KMS-11 (cell line): Measurements from ENCODE around the gene SCP2.

Experiments used
- H2AFZ ChIP-seq: fragments of 200-600 bp; sonication (generic); 2 replicates; pipeline ENCODE4 v1.6.1; 2016; ENCODE audit warnings: antibody characterized with exemption, mixed run types, low read depth
- H3K27ac ChIP-seq: fragments of 200-600 bp; sonication (generic); 2 replicates; pipeline ENCODE4 v1.6.1; 2016; ENCODE audit warnings: mild to moderate bottlenecking, mixed run types
- H3K27me3 ChIP-seq: fragments of 200-600 bp; sonication (generic); 2 replicates; pipeline ENCODE4 v1.6.1; 2017; ENCODE audit warnings: mild to moderate bottlenecking, low read depth, mixed run types, moderate library complexity; ENCODE audit not compliant: insufficient read depth
- H3K36me3 ChIP-seq: fragments of 200-600 bp; sonication (generic); 2 replicates; pipeline ENCODE4 v1.6.1; 2017; ENCODE audit warnings: mild to moderate bottlenecking, mixed run types; ENCODE audit not compliant: insufficient read depth
- H3K4me1 ChIP-seq: fragments of 200-600 bp; sonication (generic); 2 replicates; pipeline ENCODE4 v1.6.1; 2016; ENCODE audit warnings: mild to moderate bottlenecking, low read depth, mixed run types; ENCODE audit not compliant: poor library complexity, severe bottlenecking
- H3K4me2 ChIP-seq: fragments of 200-600 bp; sonication (generic); 2 replicates; pipeline ENCODE4 v1.7.0; 2016; ENCODE audit warnings: mild to moderate bottlenecking, mixed run types
- H3K4me3 ChIP-seq: fragments of 200-600 bp; sonication (generic); IDR thresholded peaks from 2 replicates; pipeline ENCODE4 v1.6.1; 2017; ENCODE audit warnings: low read depth, low read length, mixed read lengths; ENCODE audit not compliant: insufficient read depth
- H3K79me2 ChIP-seq: fragments of 200-600 bp; sonication (generic); 2 replicates; pipeline ENCODE4 v1.6.1; 2016; ENCODE audit warnings: low read depth, mixed run types; ENCODE audit not compliant: insufficient read depth
- H3K9ac ChIP-seq: fragments of 200-600 bp; sonication (generic); 2 replicates; pipeline ENCODE4 v1.6.1; 2016; ENCODE audit warnings: mild to moderate bottlenecking, mixed run types
- H4K20me1 ChIP-seq: fragments of 200-600 bp; sonication (generic); 2 replicates; pipeline ENCODE4 v1.6.1; 2016; ENCODE audit warnings: mild to moderate bottlenecking, mixed run types; ENCODE audit not compliant: insufficient read depth
- CTCF ChIP-seq: fragments of 200-600 bp; sonication (generic); conservative IDR thresholded peaks from 2 replicates; pipeline ENCODE4 v1.6.1; 2017; ENCODE audit warnings: low read depth, mild to moderate bottlenecking, antibody characterized with exemption, low read length, moderate library complexity, mixed read lengths

SCP2 gene

GRCh38 chr1:53020588-53020987, 93.5 kb downstream of the SCP2 start:
- H3K27me3 ChIP-seq: no peaks in the 10 kb centered on the region
- TF ChIP-seq CTCF: no peak
- H3K36me3 ChIP-seq: no peaks in the 10 kb centered on the region
- no peak overlapping the region for H3K4me2 ChIP-seq
- H3K79me2 ChIP-seq: peaks cover 15% of the 10 kb centered on the region; the same call in 1 of the 2 replicates
- H2AFZ ChIP-seq: no peak overlapping the region
- no peak overlapping the region for H3K4me3 ChIP-seq
- no peaks in the 10 kb centered on the region for H4K20me1 ChIP-seq
- H3K27ac ChIP-seq: no peak overlapping the region
- peaks cover 20% of the 10 kb centered on the region for H3K4me1 ChIP-seq
- H3K9ac ChIP-seq: no peak overlapping the region

- H3K36me3 ChIP-seq: no peaks in the 10 kb centered on the region
- no peaks in the 10 kb centered on the region for H4K20me1 ChIP-seq
- H3K27ac ChIP-seq: no peak overlapping the region
- H3K4me3 ChIP-seq: no peak overlapping the region
- peaks cover 10% of the 10 kb centered on the region; the same call in 1 of the 2 replicates for H3K79me2 ChIP-seq
- no peak overlapping the region for H2AFZ ChIP-seq
- no peak overlapping the region for H3K4me2 ChIP-seq
- TF ChIP-seq CTCF: no peak
- H3K9ac ChIP-seq: no peak overlapping the region
- peaks cover 11% of the 10 kb centered on the region for H3K4me1 ChIP-seq
- H3K27me3 ChIP-seq: no peaks in the 10 kb centered on the region
Observed at GRCh38 chr1:53022179-53022578, 95.1 kb downstream of the SCP2 start.

- Histone ChIP-seq H3K4me3 (no peak overlapping the region), H3K9ac (no peak overlapping the region), H4K20me1 (no peaks in the 10 kb centered on the region), H3K4me2 (no peak overlapping the region; the same call in 1 of the 2 replicates), H2AFZ (no peak overlapping the region), H3K4me1 (peaks cover 20% of the 10 kb centered on the region), H3K36me3 (no peaks in the 10 kb centered on the region), H3K27ac (no peak overlapping the region), H3K27me3 (no peaks in the 10 kb centered on the region), H3K79me2 (0 out of 2 replicates have a peak, but pooled peaks cover 3% of the 10 kb centered on the region)
- TF ChIP-seq CTCF: no peak
Observed at GRCh38 chr1:53023546-53023945, 96.5 kb downstream of the SCP2 start.

- TF ChIP-seq CTCF: no peak
- Histone ChIP-seq H4K20me1 (no peaks in the 10 kb centered on the region), H3K4me1 (peaks cover 20% of the 10 kb centered on the region), H3K27ac (no peak overlapping the region), H3K36me3 (no peaks in the 10 kb centered on the region), H3K9ac (no peak overlapping the region), H3K79me2 (0 out of 2 replicates have a peak, but pooled peaks cover 3% of the 10 kb centered on the region), H3K27me3 (no peaks in the 10 kb centered on the region), H3K4me2 (no peak overlapping the region; the same call in 1 of the 2 replicates), H2AFZ (no peak overlapping the region), H3K4me3 (no peak overlapping the region)
Observed at GRCh38 chr1:53024117-53024516, 97.0 kb downstream of the SCP2 start.
